GM23248 (cell line): ENCODE measurements around the gene BTC.

Experiments used
- EZH2 ChIP-seq: fragments of 200-600 bp; sonication (generic); IDR thresholded peaks from 2 replicates; pipeline ENCODE4 v1.6.1; 2018; ENCODE audit warnings: antibody characterized with exemption, mild to moderate bottlenecking; ENCODE audit not compliant: insufficient read depth, poor library complexity, severe bottlenecking
- EZH2phosphoT487 ChIP-seq: fragments of 200-600 bp; sonication (generic); IDR thresholded peaks from 2 replicates; pipeline ENCODE4 v1.6.1; 2018; ENCODE audit warnings: antibody characterized with exemption, moderate library complexity, mild to moderate bottlenecking, low read depth; ENCODE audit not compliant: insufficient read depth

DNA sequence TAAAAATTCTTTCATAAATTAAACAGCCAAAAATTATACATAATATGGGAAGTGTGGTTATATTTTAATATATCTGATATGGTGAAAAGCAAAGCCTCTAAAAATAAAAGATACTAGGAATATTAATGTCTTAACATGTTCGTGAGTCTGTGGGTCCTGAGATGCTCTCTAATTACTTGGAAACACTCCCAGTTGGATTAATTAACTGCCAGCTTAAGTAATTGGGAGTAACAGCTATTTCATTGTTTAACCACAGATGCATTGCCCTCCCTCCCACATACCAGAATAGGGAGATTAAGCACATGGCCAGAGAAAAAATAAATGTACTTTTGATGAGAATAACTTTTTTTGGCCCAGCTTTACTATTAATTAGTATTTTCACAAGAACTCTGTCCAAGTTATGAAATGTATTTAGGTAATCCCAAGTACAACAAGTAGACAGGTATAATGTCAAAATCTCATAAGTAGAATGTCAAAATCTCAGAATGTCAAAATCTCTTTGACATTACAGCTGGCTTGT lies 79.7 kb downstream of the BTC start:
- TF ChIP-seq EZH2phosphoT487 (no peak), EZH2 (no peak)
